Fibroblast of skin of right biceps (primary cell): Measurements from ENCODE around the gene HSD3B7.

Experiments
- DNase-seq: peaks from one replicate; pipeline ENCODE4 v3.0.0-alpha.2; 2013

The HSD3B7 gene

GRCh38 chr16:30957456-30958174, 27.4 kb upstream of the HSD3B7 start, which contains the start of gene SETD1A:
TSS of gene SETD1A (plus strand) at chr16:30957754. CDS start at chr16:30958732, 978 bp downstream.
- peak; percentile 97 for DNase-seq

DNA sequence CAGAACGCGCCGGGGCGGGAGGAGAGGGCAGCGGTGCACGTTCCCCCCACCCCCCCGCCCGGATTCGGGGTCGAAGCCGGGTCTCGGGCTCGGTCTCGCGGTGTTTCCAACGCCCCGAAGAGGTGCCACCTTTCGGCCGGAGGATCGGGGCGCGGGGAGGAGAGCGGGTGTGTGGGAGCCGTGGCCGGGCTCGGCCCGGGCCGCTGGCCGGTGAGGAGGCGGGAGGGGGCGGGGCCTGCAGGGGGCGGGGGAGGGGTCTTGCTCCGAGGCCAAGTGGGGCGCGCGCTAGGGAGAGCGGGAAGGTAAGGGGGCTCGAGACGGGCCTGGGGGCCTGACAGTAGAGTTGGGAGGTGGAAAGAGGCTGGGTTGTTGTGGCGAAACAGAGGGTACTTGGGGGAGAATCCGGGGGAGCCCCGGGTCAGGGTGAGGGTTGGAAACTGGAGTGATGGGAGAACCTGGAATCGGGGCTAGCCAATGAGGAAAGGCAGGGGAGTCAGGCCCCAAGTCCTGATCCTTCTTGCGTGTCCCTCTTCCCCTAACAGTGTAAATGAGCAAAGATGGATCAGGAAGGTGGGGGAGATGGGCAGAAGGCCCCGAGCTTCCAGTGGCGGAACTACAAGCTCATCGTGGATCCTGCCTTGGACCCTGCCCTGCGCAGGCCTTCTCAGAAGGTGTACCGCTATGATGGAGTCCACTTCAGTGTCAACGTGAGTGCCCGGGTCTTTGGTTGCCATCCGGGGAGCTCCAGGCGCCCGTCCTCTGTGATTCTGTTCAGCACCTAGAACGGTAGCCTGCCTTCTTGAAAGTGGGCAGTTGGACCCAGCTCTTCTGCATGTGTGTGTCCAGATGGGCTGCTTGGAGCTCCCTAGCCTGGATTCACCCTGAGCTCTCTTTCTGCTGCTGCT, 26.6 kb upstream of the HSD3B7 start:
- peak; percentile 53 for DNase-seq

GRCh38 chr16:30961384-30961783, 23.6 kb upstream of the HSD3B7 start:
- DNase-seq, result no peak

DNA sequence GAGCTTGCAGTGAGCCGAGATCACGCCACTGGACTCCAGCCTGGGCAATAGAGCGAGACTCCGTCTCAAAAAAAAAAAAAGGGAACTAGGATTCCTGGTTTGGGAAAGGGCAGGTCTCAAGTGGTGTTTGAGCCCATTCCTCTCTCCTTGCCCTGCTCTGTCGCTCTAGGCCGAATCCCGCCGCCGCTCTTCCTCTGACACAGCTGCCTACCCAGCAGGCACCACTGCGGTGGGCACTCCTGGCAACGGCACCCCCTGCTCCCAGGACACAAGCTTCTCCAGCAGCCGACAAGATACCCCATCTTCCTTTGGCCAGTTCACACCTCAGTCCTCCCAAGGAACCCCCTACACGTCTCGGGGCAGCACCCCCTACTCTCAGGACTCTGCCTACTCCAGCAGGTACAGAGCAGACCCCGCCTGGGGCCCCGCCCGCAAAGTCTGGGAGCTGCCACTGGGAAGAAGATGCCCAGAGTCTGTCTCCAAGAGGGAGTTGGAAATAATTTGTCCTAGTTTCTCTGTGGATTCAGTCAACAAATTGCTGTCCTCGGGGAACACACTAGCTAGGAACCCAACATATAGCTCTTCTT, 21.0 kb upstream of the HSD3B7 start:
- DNase-seq, result no peak

GRCh38 chr16:30964574-30965226, 20.3 kb upstream of the HSD3B7 start:
- no peak for DNase-seq

DNA sequence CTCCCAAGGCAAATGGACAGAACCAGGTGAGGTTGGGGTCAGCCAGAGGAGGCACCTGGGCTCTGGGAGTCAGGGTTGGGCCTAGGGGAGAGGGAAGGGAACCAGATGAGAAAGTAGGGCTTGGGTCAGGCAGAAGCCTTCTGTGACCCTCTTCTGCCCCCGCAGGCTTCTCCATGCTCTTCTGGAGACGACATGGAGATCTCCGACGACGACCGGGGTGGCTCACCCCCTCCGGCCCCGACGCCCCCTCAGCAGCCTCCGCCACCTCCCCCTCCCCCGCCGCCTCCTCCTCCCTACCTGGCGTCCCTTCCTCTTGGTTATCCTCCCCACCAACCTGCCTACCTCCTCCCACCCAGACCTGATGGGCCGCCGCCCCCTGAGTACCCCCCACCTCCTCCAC, 19.6 kb upstream of the HSD3B7 start:
- no peak for DNase-seq

DNA sequence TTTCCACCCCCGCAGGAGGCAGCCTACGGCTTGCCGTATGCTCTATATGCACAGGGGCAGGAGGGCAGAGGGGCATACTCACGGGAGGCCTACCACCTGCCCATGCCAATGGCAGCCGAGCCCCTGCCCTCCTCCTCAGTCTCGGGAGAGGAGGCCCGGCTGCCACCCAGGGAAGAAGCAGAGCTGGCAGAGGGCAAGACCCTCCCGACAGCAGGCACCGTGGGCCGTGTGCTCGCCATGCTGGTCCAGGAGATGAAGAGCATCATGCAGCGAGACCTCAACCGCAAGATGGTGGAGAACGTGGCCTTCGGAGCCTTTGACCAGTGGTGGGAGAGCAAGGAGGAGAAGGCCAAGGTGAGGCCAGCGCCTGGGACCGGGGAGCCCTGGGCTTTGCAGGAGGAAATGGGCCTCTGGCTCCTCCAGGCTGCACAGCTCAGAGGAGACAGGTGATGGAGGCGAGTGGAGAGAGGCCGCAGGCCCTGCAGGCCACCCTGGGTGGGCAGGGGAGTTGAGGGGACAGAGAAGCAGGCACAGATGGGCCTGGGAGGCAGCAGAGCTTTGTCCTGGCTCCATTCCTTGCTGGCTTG, 18.9 kb upstream of the HSD3B7 start:
- DNase-seq, result no peak

DNA sequence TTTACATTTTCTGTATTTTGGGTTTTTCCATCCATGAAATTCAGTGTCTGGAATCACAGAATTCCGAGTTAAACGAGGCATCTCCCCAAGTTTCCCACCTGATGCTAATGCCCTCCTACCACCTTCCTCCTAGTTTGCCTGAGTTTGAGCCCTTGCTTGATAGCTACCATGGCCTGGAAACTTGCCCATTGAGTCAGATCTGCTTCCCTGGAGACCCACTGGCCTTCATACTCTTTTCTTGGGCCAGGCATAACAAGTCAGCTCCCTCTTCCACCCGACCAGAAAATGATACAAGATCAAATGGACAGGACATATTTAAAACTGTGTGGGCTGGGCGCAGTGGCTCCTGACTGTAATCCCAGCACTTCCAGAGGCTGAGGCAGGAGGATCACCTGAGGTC, 17.2 kb upstream of the HSD3B7 start:
- DNase-seq, result no peak

GRCh38 chr16:30969246-30969842, 15.7 kb upstream of the HSD3B7 start:
- DNase-seq, result no peak

DNA sequence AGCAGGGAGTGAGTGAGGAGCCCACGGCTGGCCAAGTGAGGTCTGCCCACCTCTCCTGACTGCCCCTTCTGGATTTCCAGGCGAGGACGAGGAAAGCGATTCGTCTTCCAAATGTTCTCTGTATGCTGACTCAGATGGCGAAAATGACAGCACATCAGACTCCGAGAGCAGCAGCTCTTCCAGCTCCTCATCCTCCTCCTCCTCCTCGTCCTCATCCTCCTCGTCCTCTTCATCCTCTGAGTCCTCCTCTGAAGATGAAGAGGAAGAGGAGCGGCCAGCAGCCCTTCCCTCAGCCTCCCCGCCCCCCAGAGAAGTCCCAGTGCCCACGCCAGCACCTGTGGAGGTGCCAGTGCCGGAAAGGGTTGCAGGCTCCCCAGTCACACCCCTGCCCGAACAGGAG, 13.7 kb upstream of the HSD3B7 start:
- no peak for DNase-seq

- peak; percentile 32 for DNase-seq
Observed at GRCh38 chr16:30972872-30973271, 12.1 kb upstream of the HSD3B7 start.

- DNase-seq, result no peak
Observed at GRCh38 chr16:30974348-30974747, 10.7 kb upstream of the HSD3B7 start.

GRCh38 chr16:30976486-30976885, 8.5 kb upstream of the HSD3B7 start:
- no peak for DNase-seq

DNA sequence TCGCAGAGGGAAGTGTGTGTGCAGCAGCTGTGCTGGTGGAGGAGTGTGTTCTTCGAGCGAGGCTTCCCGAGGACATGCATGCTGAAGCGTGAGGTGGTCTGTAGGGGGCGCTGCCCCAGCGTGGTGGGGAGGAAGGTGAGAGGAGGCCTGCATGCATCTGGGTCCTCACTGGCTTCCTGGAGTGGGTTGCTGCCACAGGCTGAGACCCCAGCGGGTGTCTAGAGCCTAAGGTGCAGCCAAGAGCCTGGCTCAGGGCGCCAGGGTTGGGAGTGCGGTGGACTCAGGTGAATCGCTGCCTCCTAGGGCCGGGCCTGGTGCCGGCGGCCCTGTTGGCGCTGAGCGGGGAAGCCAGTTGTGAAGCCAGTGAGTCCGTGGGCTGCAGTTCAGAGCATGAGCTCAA, 7.5 kb upstream of the HSD3B7 start:
- DNase-seq, result no peak

- no peak for DNase-seq
Observed at GRCh38 chr16:30979170-30980022, 5.6 kb upstream of the HSD3B7 start.

DNA sequence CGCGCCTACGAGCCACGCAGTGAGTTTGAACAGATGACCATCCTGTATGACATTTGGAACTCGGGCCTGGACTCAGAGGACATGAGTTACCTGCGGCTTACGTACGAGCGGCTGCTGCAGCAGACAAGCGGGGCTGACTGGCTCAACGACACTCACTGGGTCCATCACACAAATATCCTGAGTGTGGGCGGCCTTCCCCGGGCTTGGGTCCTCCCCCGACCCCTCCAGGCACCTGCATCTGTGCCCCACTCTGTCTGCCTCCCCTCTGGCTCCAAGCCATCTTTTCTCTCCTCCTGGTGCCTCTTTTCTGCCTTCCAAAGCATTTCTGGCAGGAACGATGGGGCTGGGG, 5.0 kb upstream of the HSD3B7 start:
- DNase-seq, result no peak

- no peak for DNase-seq
Observed at GRCh38 chr16:30980434-30980833, 4.6 kb upstream of the HSD3B7 start.

DNA sequence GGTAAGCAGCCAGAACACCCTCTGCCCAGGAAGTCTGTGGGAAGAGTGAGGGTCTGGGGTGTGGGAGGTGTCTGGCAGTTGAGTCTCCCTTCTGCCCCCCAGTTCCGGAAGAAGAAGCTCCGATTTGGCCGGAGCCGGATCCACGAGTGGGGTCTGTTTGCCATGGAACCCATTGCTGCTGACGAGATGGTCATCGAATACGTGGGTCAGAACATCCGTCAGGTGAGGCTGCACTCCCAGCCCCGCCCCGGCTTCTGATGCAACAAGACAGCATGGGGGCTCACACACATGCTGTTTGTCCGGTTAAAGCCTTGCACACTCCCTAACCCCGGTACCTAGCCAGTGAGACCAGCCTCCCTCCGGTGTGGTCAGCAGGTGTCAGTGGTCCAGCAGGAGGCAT, 4.0 kb upstream of the HSD3B7 start:
- no peak for DNase-seq

- peak; percentile 22 for DNase-seq
Observed at GRCh38 chr16:30982548-30983288, 2.3 kb upstream of the HSD3B7 start.

DNA sequence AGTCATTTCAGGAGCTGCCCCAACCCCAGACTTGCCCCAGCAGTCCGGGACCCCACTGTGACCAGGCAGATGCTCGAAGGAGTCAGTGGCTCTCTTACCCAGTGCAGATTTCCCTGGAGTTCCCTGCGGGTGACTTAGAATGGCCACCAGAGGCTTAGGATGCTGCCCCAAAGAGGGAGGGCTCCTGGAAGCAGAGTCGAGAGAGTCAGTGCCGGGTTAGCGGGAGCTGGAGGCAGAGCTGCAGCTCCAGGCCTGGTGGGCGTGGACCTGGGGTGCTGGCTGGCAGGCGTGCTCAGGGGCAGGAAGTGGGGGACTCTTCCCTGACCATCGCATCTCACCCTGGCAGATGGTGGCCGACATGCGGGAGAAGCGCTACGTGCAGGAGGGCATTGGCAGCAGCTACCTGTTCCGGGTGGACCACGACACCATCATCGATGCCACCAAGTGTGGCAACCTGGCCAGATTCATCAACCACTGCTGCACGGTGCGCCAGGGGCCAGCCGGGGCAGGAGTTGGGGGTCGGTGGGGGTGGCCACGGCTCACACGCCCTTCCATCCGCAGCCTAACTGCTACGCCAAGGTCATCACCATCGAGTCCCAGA, 1.6 kb upstream of the HSD3B7 start:
- no peak for DNase-seq
